Measurements from ENCODE around the gene PRKN.

The PRKN gene

DNA sequence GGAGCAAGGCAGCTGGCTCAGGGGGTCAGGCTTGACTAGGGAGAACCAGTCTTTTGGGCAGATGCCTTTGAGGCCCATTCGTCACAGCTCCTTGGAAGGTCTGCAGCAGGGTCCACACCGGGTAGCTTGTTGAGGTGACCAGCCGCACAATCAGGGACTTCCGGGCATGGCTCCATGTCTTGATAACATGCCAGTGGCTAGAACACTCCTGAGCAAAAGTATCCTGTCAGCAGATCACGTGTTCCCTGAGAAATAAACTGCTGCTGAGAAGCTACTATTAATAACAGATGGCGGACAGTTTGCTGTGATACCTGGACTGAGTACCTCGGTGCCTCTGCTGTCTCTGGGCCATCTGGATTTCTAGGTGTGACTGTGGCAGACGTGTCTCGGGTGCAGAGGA, 235.9 kb downstream of the PRKN start:
- H3K27ac Mint-ChIP-seq, result no peak overlapping the region
- no peaks in the 10 kb centered on the region for H3K9me3 Mint-ChIP-seq
- no peaks in the 10 kb centered on the region for H3K27me3 Mint-ChIP-seq
- peaks cover 7% of the 10 kb centered on the region for H3K4me1 Mint-ChIP-seq
- no peak overlapping the region for H3K4me3 Mint-ChIP-seq
- ATAC-seq (ENCODE audit: low read depth) (no peak), DNase-seq (ENCODE audit: low spot score in 2 of 2) (no peak)
- peaks cover 4% of the 10 kb centered on the region for H3K36me3 Mint-ChIP-seq

DNA sequence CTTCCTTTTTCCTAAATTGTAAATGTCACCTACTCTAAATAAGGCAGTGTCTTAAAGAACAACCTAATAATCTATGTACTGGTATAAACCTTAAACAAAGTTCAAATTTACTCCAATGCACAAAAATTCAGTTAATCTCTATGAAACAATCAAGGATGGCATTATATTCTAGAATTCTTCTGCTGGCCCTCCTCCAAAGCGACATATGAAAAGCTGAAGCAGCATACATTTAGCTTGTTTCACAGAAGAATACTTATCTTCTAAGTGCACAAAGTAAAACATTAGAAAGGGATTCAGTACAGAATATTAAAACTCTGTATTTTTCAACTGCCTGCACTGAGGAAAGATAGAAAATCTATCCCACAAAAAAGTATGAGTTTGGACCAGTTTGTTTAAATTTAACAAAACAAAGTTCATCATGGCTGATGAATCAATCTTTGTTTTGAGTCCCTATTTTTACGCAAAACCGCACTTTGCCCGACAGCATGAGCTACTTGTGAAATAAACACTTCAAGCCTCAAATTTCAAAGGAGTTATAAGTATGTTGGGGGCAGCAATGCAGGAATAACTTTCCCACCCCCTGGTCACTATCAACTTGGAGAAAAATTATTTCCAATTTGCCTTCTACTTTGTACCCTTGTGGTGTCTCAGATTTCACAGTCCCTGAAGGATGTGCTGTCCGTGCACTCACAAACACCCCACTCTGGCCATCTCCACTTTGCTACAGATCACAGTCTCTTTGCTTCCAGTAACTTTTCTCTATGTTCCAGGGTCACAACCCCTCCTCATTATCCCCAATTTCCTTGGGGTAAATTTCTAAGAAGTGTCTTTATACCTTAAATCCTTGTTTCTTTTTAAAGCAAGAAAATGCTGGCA, 238.2 kb downstream of the PRKN start:
- DNase-seq (ENCODE audit: low spot score in 2 of 2), result no peak
- Mint-ChIP-seq H3K27ac (no peak overlapping the region), H3K4me3 (no peak overlapping the region), H3K36me3 (peaks cover 4% of the 10 kb centered on the region), H3K9me3 (no peaks in the 10 kb centered on the region), H3K27me3 (no peaks in the 10 kb centered on the region), H3K4me1 (peaks cover 5% of the 10 kb centered on the region)
- ATAC-seq (ENCODE audit: low read depth), result no peak

DNA sequence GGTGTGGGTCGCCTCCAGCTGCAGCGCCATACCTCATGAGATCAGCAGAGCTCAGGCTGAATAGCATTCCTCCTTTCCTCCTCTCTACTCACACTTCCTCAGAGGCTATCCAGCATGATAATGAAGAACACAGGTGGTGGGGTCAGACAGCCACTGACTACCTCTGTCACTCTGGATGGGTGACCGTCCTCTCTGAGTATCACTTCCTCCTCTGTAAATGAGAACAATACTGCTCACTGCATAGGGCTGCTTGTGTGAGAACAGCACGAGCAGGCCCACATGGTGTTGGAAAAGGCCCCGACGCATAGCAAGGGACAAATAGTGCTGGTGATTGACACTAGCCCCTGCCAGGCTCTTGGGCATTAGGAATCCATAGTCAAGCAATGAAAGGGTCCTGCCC, 239.1 kb downstream of the PRKN start:
- DNase-seq (ENCODE audit: low spot score in 2 of 2) (no peak), ATAC-seq (ENCODE audit: low read depth) (peak; percentile 69)
- H3K36me3 Mint-ChIP-seq, result peaks cover 4% of the 10 kb centered on the region
- peaks cover 5% of the 10 kb centered on the region for H3K4me1 Mint-ChIP-seq
- H3K4me3 Mint-ChIP-seq, result no peak overlapping the region
- H3K9me3 Mint-ChIP-seq, result no peaks in the 10 kb centered on the region
- no peaks in the 10 kb centered on the region for H3K27me3 Mint-ChIP-seq
- H3K27ac Mint-ChIP-seq, result no peak overlapping the region

DNA sequence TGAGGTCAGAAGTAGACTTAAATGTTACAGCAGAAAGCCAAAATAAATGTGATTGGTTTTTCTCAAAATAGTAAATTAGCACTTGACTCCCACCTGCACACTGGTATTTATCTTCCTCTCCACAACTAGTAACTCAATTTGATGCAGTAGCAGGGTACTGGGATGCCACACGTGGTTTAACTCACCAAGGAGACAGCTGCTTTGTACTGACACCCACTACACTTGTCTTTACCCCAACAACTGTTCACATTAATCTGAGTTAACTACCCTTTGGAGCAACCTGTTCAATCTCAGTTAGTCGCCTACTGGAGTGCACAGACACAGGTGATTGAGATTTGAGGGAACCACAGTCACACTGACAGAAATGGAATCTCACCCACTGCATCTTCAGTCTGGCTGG, 242.1 kb downstream of the PRKN start:
- ATAC-seq (ENCODE audit: low read depth), result no peak

DNA sequence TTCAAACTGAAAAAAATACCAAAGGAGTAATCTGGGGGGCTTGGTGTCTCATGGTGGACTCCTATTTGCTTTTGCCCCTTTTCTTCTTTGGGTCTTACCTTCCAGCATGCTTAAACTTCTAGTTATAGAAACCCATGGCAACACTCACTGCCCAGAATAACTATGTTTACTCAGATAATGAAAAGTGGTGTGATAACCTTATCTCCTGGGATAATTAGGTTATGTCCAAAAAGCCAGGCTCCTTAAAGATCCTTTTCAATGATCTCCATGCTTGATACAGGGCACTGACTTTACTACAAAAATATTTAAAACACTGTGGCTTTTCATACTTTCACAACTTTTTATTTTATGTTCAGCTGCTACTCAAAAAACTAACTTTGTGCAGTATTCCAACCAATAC, 245.6 kb downstream of the PRKN start:
- H3K27me3 Mint-ChIP-seq, result no peaks in the 10 kb centered on the region
- no peak overlapping the region for H3K4me3 Mint-ChIP-seq
- H3K27ac Mint-ChIP-seq, result no peak overlapping the region
- DNase-seq (ENCODE audit: low spot score in 2 of 2), result no peak
- peaks cover 1% of the 10 kb centered on the region for H3K36me3 Mint-ChIP-seq
- no peaks in the 10 kb centered on the region for H3K9me3 Mint-ChIP-seq
- peaks cover 4% of the 10 kb centered on the region for H3K4me1 Mint-ChIP-seq
- no peak for ATAC-seq (ENCODE audit: low read depth)

More for the DNA sequence above, 242.1 kb downstream of the PRKN start:
- Mint-ChIP-seq H3K4me1 (peaks cover 3% of the 10 kb centered on the region), H3K36me3 (peaks cover 4% of the 10 kb centered on the region), H3K9me3 (no peaks in the 10 kb centered on the region), H3K27ac (no peak overlapping the region), H3K4me3 (no peak overlapping the region), H3K27me3 (no peaks in the 10 kb centered on the region)
- no peak for DNase-seq (ENCODE audit: low spot score in 2 of 2)

DNA sequence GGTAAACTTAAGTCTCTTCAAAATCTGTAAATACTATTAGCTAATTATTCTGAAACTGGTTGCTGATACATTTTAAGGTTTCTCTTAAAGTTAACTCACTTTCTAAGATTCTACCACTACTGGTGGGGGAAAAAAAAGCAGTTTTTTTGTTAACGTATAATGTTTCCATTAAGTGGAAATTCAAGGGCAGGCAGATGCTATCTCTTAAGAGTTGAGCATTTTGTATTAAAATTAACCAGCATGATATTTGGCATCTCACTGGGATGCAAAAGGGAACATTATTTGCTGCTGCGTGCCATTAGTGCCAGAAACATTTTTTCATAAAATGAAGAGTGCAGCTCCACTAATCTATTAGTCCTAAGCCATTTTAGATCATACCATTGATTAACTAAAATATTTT, 246.2 kb downstream of the PRKN start:
- Mint-ChIP-seq H3K4me1 (peaks cover 4% of the 10 kb centered on the region), H3K27ac (no peak overlapping the region), H3K9me3 (no peaks in the 10 kb centered on the region), H3K27me3 (no peaks in the 10 kb centered on the region), H3K36me3 (peaks cover 1% of the 10 kb centered on the region), H3K4me3 (no peak overlapping the region)
- DNase-seq (ENCODE audit: low spot score in 2 of 2) (no peak), ATAC-seq (ENCODE audit: low read depth) (no peak)

DNA sequence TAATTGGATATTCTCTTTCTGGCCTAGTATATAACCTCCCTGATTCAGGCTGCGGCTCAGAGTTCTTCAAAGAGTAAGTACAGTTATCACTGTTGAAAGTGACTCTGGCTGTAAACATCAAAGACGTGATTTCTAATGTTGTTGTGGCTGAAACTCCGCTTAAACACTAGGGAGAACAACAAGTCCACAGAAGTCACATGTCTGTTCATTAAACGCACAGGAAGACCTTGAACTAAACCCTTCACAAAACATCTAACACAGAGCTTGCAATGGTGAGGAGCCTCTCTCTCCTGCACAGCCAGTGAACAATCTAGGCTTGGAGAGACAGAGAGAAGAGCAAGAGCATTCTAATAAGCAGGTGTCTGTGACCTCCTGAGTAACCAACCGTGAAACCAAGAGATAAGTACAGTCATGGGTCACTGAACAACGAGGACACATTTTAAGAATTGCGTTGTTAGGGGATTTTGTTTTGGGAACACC, 249.3 kb downstream of the PRKN start:
- Mint-ChIP-seq H3K36me3 (peaks cover 3% of the 10 kb centered on the region), H3K9me3 (no peaks in the 10 kb centered on the region), H3K27me3 (no peaks in the 10 kb centered on the region), H3K27ac (no peak overlapping the region), H3K4me1 (peaks cover 4% of the 10 kb centered on the region), H3K4me3 (no peak overlapping the region)
- DNase-seq (ENCODE audit: low spot score in 2 of 2) (no peak), ATAC-seq (ENCODE audit: low read depth) (no peak)

DNA sequence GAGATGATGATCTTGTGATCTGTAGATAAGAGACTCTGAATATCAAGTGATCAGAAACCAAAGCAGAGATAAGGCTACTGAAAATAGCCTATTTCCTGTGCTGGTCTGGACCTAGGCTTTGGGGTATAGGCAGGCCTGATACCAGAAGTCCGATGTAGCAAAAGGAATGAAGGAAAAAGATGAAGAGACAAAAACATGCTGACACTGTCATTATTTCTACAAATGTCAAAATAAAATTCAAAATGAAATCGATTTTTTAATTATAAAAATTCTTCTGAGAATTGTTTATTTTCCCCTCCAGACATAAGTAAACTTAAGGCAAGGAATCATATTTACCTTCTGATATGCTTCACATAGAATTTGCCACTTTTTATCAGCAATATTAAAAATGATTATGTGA, 252.8 kb downstream of the PRKN start:
- H3K27me3 Mint-ChIP-seq, result no peaks in the 10 kb centered on the region
- H3K4me3 Mint-ChIP-seq, result no peak overlapping the region
- H3K36me3 Mint-ChIP-seq, result peaks cover 3% of the 10 kb centered on the region
- peaks cover 4% of the 10 kb centered on the region for H3K4me1 Mint-ChIP-seq
- no peak overlapping the region for H3K27ac Mint-ChIP-seq
- no peak for DNase-seq (ENCODE audit: low spot score in 2 of 2)
- ATAC-seq (ENCODE audit: low read depth), result no peak
- H3K9me3 Mint-ChIP-seq, result no peaks in the 10 kb centered on the region

DNA sequence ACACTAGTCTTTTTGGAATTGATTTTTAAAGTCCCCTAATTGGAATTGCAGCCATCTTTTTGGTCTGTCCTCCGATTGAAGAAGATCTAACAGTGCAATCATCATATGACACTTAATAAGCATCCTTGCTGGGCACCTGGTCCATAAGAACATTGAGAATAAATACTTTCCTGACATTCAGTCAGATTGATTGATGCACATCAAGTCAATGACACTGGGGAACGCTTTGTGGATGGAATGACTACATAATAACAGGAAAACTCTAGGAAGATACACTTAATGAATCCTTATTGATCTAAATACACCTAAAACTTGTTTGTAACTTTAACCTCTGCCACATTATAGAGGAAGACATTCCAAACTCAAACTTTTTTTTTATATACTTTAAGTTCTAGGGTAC, 255.7 kb downstream of the PRKN start:
- Mint-ChIP-seq H3K27me3 (no peaks in the 10 kb centered on the region), H3K27ac (no peak overlapping the region), H3K36me3 (peaks cover 2% of the 10 kb centered on the region), H3K4me1 (peaks cover 3% of the 10 kb centered on the region), H3K4me3 (no peak overlapping the region), H3K9me3 (no peaks in the 10 kb centered on the region)
- DNase-seq (ENCODE audit: low spot score in 2 of 2) (no peak), ATAC-seq (ENCODE audit: low read depth) (no peak)

DNA sequence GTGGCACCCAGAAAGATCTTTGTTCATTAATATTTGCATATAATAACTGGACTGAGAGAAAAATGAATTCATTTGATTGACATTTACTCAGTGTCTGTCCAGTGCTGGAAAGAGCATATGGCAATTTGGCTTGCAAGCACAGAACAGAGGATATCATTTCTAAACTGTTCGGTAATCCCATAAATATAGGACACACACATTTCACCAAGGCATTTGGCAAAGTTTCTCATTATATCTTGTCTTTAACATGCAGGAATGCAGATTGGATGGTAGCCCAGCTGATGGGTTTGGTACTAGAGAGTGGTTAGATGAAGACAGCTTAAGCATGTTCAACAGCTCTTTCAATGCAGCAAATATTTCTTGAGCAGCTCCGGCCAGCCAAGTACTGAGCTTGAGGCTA, 259.2 kb downstream of the PRKN start:
- Mint-ChIP-seq H3K27me3 (no peaks in the 10 kb centered on the region), H3K36me3 (no peaks in the 10 kb centered on the region), H3K9me3 (no peaks in the 10 kb centered on the region), H3K4me1 (peaks cover 3% of the 10 kb centered on the region), H3K27ac (no peak overlapping the region), H3K4me3 (no peak overlapping the region)
- DNase-seq (ENCODE audit: low spot score in 2 of 2) (no peak), ATAC-seq (ENCODE audit: low read depth) (no peak)

DNA sequence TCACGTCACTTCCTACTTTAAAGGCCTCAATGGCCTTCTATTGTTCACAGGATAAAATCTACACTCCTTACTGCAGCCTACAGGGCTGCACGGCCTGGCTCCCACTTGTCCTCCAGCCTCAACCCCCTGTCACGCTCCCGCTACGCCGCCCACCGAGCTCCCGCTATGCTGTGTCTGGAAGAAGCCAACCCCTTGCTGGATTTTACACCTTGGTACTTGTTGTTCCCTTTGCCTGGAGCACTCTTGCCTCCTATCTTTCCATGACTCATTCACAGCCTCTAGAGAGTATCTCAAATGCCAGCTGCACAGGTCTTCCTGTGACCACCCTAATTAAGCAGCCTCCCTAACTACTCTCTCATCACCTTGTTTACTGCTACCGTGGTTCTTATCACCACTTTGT, 259.9 kb downstream of the PRKN start:
- H3K27ac Mint-ChIP-seq, result no peak overlapping the region
- ATAC-seq (ENCODE audit: low read depth) (no peak), DNase-seq (ENCODE audit: low spot score in 2 of 2) (no peak)
- peaks cover 3% of the 10 kb centered on the region for H3K4me1 Mint-ChIP-seq
- H3K4me3 Mint-ChIP-seq, result no peak overlapping the region
- H3K27me3 Mint-ChIP-seq, result no peaks in the 10 kb centered on the region
- no peaks in the 10 kb centered on the region for H3K9me3 Mint-ChIP-seq
- H3K36me3 Mint-ChIP-seq, result no peaks in the 10 kb centered on the region

DNA sequence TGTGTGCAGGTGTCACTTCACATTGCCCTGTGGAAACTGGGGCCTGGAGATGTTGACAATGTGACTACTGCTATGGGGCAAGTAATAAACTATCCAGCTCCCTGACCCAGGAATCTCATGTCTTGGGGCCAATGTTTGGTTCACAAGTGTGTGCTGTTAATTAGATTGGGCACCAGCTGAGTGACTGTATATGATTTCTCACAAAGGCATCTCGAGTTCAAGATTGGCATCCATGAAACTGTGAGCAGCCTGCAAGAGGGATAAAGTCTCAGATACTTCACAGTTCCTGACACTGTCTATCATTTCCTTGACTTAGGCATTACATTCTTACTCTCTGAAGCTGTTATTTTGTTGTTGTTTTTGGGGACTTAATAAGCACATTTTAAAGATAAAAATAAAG, 264.0 kb downstream of the PRKN start:
- no peak for DNase-seq (ENCODE audit: low spot score in 2 of 2)
- Mint-ChIP-seq H3K9me3 (peaks cover 3% of the 10 kb centered on the region), H3K36me3 (no peaks in the 10 kb centered on the region), H3K4me3 (no peak overlapping the region), H3K27ac (no peak overlapping the region), H3K27me3 (no peaks in the 10 kb centered on the region), H3K4me1 (no peaks in the 10 kb centered on the region)
- no peak for ATAC-seq (ENCODE audit: low read depth)

DNA sequence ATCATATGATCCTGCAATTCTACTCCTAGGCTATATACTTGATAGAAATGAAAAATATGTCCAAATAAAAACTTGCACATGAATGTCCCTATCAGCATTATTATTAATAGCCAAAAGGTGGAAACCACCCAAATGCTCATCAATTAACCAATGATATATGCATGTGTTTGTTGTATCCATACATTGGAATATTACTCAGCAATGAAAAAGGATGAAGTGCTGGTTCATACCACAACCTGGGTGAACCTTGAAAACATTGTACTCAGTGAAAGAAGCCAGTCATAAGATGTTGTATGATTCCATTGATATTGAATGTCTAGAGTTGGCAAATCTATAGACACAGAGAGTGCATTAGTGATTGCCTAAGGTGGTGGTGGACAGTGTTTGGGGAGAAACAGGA, 267.6 kb downstream of the PRKN start:
- Mint-ChIP-seq H3K36me3 (no peaks in the 10 kb centered on the region), H3K4me1 (no peaks in the 10 kb centered on the region), H3K27ac (no peak overlapping the region), H3K27me3 (no peaks in the 10 kb centered on the region), H3K4me3 (no peak overlapping the region), H3K9me3 (peaks cover 4% of the 10 kb centered on the region)
- no peak for ATAC-seq (ENCODE audit: low read depth)
- no peak for DNase-seq (ENCODE audit: low spot score in 2 of 2)

DNA sequence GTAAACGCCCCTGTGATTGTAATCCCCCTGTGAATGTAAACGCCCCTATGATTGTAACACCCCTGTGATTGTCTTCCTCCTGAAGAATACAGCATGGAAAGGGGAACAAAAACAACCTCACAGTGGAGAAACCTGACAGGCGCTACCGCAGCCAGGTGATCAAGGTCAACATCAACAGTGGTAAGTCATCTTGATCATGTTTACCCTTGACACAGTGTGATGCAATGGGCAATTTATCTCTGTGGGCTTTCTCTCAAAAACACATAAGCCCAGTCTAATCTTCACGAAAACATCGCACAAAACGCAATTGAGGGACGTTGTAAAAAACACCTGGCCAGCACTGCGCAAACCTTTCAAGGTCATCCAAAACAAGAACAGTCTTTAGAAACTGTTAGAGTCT, 277.2 kb downstream of the PRKN start:
- peaks cover 2% of the 10 kb centered on the region for H3K9me3 Mint-ChIP-seq
- no peaks in the 10 kb centered on the region for H3K4me1 Mint-ChIP-seq
- ATAC-seq (ENCODE audit: low read depth) (no peak), DNase-seq (ENCODE audit: low spot score in 2 of 2) (no peak)
- no peaks in the 10 kb centered on the region for H3K27me3 Mint-ChIP-seq
- H3K36me3 Mint-ChIP-seq, result no peaks in the 10 kb centered on the region
- H3K27ac Mint-ChIP-seq, result no peak overlapping the region
- no peak overlapping the region for H3K4me3 Mint-ChIP-seq

DNA sequence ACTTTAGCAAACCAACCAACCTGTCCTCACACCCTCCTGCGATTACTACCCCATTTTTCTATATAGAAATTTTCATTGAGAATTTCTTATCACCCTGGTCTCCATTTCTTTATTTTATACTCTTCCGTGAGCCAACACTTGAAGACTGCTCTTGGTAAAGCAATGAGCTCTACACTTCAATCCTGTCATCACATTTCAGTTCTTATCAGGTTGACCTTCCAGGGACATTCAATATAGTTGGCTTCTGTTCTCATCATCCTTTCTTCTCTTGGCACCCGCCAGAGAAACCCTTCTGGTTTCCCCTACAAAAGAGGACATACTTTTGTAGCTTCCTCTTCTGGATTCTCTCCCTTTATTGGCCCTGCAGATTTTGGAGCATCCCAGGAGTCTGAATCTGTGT, 279.3 kb downstream of the PRKN start:
- ATAC-seq (ENCODE audit: low read depth), result no peak
- peaks cover 1% of the 10 kb centered on the region for H3K9me3 Mint-ChIP-seq

More for the DNA sequence above, 279.3 kb downstream of the PRKN start:
- no peak for DNase-seq (ENCODE audit: low spot score in 2 of 2)
- Mint-ChIP-seq H3K4me3 (no peak overlapping the region), H3K36me3 (peaks cover 4% of the 10 kb centered on the region), H3K27ac (no peak overlapping the region), H3K4me1 (no peaks in the 10 kb centered on the region), H3K27me3 (no peaks in the 10 kb centered on the region)

All from memory B cell (primary cell).